Progenitor cell of endocrine pancreas (in vitro differentiated cells): ENCODE results near the gene APBB1. TPM values are rescaled to one million over a fixed set of nuclear protein-coding genes. Genes with fewer than 3 reads are reported as not detected.

ENCODE experiments used
- DNase-seq: peaks from one replicate; pipeline ENCODE4 v3.0.0; 2021; ENCODE audit warnings: low spot score; ENCODE audit not compliant: unreplicated experiment
- H3K27ac Mint-ChIP-seq: 2 replicates; pipeline ENCODE4 v1.8.0; 2021; ENCODE audit warnings: mild to moderate bottlenecking, moderate library complexity, mixed read lengths
- H3K27me3 Mint-ChIP-seq: 2 replicates; pipeline ENCODE4 v1.8.0; 2021; ENCODE audit warnings: mixed read lengths
- H3K36me3 Mint-ChIP-seq: 2 replicates; pipeline ENCODE4 v1.8.0; 2022; ENCODE audit warnings: mixed read lengths; ENCODE audit not compliant: insufficient read depth
- H3K4me1 Mint-ChIP-seq: 2 replicates; pipeline ENCODE4 v1.8.0; 2021; ENCODE audit warnings: low read depth, mixed read lengths
- H3K4me3 Mint-ChIP-seq: 2 replicates; pipeline ENCODE4 v1.8.0; 2021; ENCODE audit warnings: low read depth, mild to moderate bottlenecking, moderate library complexity, mixed read lengths
- H3K9me3 Mint-ChIP-seq: 2 replicates; pipeline ENCODE4 v1.8.0; 2021; ENCODE audit warnings: low read depth, mixed read lengths
- CTCF ChIP-seq: fragments of 200-600 bp; sonication (generic); IDR thresholded peaks from one replicate; pipeline ENCODE4 v1.5.0; 2021; ENCODE audit warnings: antibody characterized with exemption, mild to moderate bottlenecking; ENCODE audit not compliant: unreplicated experiment
- total RNA-seq: library from RNA; stranded (reverse); gene quantifications from 2 replicates; pipeline ENCODE4 v1.2.1, GENCODE V29; 2021

The APBB1 gene
- total RNA-seq, 1 donor from 2014 or later, result 71.4 TPM

GRCh38 chr11:6365659-6366058 lies 53.2 kb downstream of the APBB1 start:
- H3K4me3 Mint-ChIP-seq, result no peak overlapping the region
- peak; percentile 30 for DNase-seq
- H3K4me1 Mint-ChIP-seq, result peaks cover 4% of the 10 kb centered on the region
- no peak overlapping the region for H3K27ac Mint-ChIP-seq
- H3K36me3 Mint-ChIP-seq, result no peaks in the 10 kb centered on the region
- no peaks in the 10 kb centered on the region for H3K27me3 Mint-ChIP-seq
- no peak for TF ChIP-seq CTCF
- no peaks in the 10 kb centered on the region for H3K9me3 Mint-ChIP-seq

GRCh38 chr11:6362873-6363678 lies 55.8 kb downstream of the APBB1 start:
- TF ChIP-seq CTCF, result peak; percentile 94
- H3K4me1 Mint-ChIP-seq, result peaks cover 5% of the 10 kb centered on the region
- no peak overlapping the region for H3K4me3 Mint-ChIP-seq
- no peaks in the 10 kb centered on the region for H3K36me3 Mint-ChIP-seq
- DNase-seq, result peak; percentile 70
- no peaks in the 10 kb centered on the region for H3K27me3 Mint-ChIP-seq
- H3K9me3 Mint-ChIP-seq, result no peaks in the 10 kb centered on the region
- no peak overlapping the region for H3K27ac Mint-ChIP-seq

- Mint-ChIP-seq H3K9me3 (no peaks in the 10 kb centered on the region), H3K27me3 (no peaks in the 10 kb centered on the region), H3K27ac (no peak overlapping the region), H3K36me3 (no peaks in the 10 kb centered on the region), H3K4me3 (no peak overlapping the region), H3K4me1 (peaks cover 8% of the 10 kb centered on the region)
- DNase-seq, result no peak
- no peak for TF ChIP-seq CTCF
Measured at GRCh38 chr11:6362185-6362872, 56.6 kb downstream of the APBB1 start.

- TF ChIP-seq CTCF, result no peak
- no peaks in the 10 kb centered on the region for H3K27me3 Mint-ChIP-seq
- H3K9me3 Mint-ChIP-seq, result no peaks in the 10 kb centered on the region
- no peak for DNase-seq
- H3K27ac Mint-ChIP-seq, result no peak overlapping the region
- no peaks in the 10 kb centered on the region for H3K36me3 Mint-ChIP-seq
- H3K4me3 Mint-ChIP-seq, result no peak overlapping the region
- H3K4me1 Mint-ChIP-seq, result peaks cover 21% of the 10 kb centered on the region
Measured at GRCh38 chr11:6360183-6360582, 58.7 kb downstream of the APBB1 start.

- no peaks in the 10 kb centered on the region for H3K9me3 Mint-ChIP-seq
- H3K4me1 Mint-ChIP-seq, result peaks cover 39% of the 10 kb centered on the region
- no peak for DNase-seq
Measured at GRCh38 chr11:6357222-6357621, 61.7 kb downstream of the APBB1 start.

More at GRCh38 chr11:6357222-6357621, 61.7 kb downstream of the APBB1 start:
- TF ChIP-seq CTCF, result no peak
- no peak overlapping the region for H3K27ac Mint-ChIP-seq
- no peak overlapping the region for H3K4me3 Mint-ChIP-seq
- no peaks in the 10 kb centered on the region for H3K27me3 Mint-ChIP-seq
- H3K36me3 Mint-ChIP-seq, result no peaks in the 10 kb centered on the region
